WTC11 (cell line): ENCODE data around the gene RPL36. TPM values are rescaled to one million over a fixed set of nuclear protein-coding genes. Genes with fewer than 3 reads are reported as not detected.

ENCODE experiments used
- ATAC-seq: fragments of 200-7000 bp; cut with Tn5 transposase; 2 replicates; pipeline ENCODE4 v1.10.0; 2021; ENCODE audit warnings: mild to moderate bottlenecking, moderate library complexity
- CTCF ChIA-PET: fragments of 300-600 bp; sonication (Branson Sonifier 250); formaldehyde crosslinking; loops from one replicate; lab custom pipeline; 2021; ENCODE audit warnings: antibody characterized with exemption; lab: Charles Lee
- POLR2A ChIA-PET: fragments of 350-600 bp; sonication (Branson Sonifier 250); formaldehyde crosslinking; loops from one replicate; lab custom pipeline; 2021; ENCODE audit warnings: antibody characterized with exemption; lab: Charles Lee
- DNase-seq: peaks from one replicate; pipeline ENCODE4 v3.0.0; 2021; ENCODE audit warnings: low spot score
- H3K27ac Mint-ChIP-seq: 2 replicates; pipeline ENCODE4 v1.8.0; 2021; ENCODE audit warnings: mixed read lengths
- H3K27me3 Mint-ChIP-seq: 2 replicates; pipeline ENCODE4 v1.8.0; 2021; ENCODE audit warnings: low read depth, mild to moderate bottlenecking, moderate library complexity, mixed read lengths
- H3K36me3 Mint-ChIP-seq: 2 replicates; pipeline ENCODE4 v1.8.0; 2021; ENCODE audit warnings: mixed read lengths
- H3K4me1 Mint-ChIP-seq: 2 replicates; pipeline ENCODE4 v1.8.0; 2022; ENCODE audit warnings: mixed read lengths
- H3K4me3 Mint-ChIP-seq: 2 replicates; pipeline ENCODE4 v1.8.0; 2021; ENCODE audit warnings: mild to moderate bottlenecking, moderate library complexity, mixed read lengths
- H3K9me3 Mint-ChIP-seq: 2 replicates; pipeline ENCODE4 v1.8.0; 2021; ENCODE audit warnings: mixed read lengths
- CREM ChIP-seq: sonication (generic); formaldehyde crosslinking; IDR thresholded peaks from 2 replicates; pipeline ENCODE4 v1.8.1; 2022; ENCODE audit warnings: mild to moderate bottlenecking, missing genetic modification reagents, moderate library complexity
- EMX1 ChIP-seq: fragments of 250-450 bp; sonication (Bioruptor Pico); IDR thresholded peaks from 2 replicates; pipeline ENCODE4 v1.8.0; 2021; ENCODE audit warnings: mild to moderate bottlenecking
- GRHL2 ChIP-seq: fragments of 250-450 bp; sonication (Bioruptor Pico); IDR thresholded peaks from 2 replicates; pipeline ENCODE4 v1.8.0; 2022; ENCODE audit warnings: mild to moderate bottlenecking, moderate library complexity; ENCODE audit not compliant: insufficient replicate concordance, severe bottlenecking
- JUN ChIP-seq: sonication (generic); formaldehyde crosslinking; IDR thresholded peaks from 2 replicates; pipeline ENCODE4 v1.8.0; 2023; ENCODE audit warnings: mild to moderate bottlenecking, missing genetic modification reagents
- KAT7 ChIP-seq: sonication (generic); formaldehyde crosslinking; IDR thresholded peaks from 2 replicates; pipeline ENCODE4 v1.8.1; 2023; ENCODE audit warnings: missing genetic modification reagents, mild to moderate bottlenecking, borderline replicate concordance
- MYBL2 ChIP-seq: sonication (generic); formaldehyde crosslinking; IDR thresholded peaks from 2 replicates; pipeline ENCODE4 v1.8.1; 2023; ENCODE audit warnings: mild to moderate bottlenecking, moderate library complexity, missing genetic modification reagents
- NFE2L1 ChIP-seq: sonication (generic); formaldehyde crosslinking; IDR thresholded peaks from 2 replicates; pipeline ENCODE4 v1.8.1; 2023; ENCODE audit warnings: missing genetic modification reagents
- NR3C1 ChIP-seq: sonication (generic); formaldehyde crosslinking; conservative IDR thresholded peaks from 2 replicates; pipeline ENCODE4 v1.8.1; 2023; ENCODE audit warnings: low read depth, mild to moderate bottlenecking, missing genetic modification reagents
- OVOL2 ChIP-seq: fragments of 250-450 bp; sonication (Bioruptor Pico); IDR thresholded peaks from 2 replicates; pipeline ENCODE4 v1.9.0; 2021; ENCODE audit warnings: mild to moderate bottlenecking, borderline replicate concordance
- PRRX2 ChIP-seq: fragments of 250-450 bp; sonication (Bioruptor Pico); IDR thresholded peaks from 2 replicates; pipeline ENCODE4 v1.8.0; 2021; ENCODE audit warnings: mild to moderate bottlenecking
- SMAD4 ChIP-seq: sonication (generic); formaldehyde crosslinking; IDR thresholded peaks from 2 replicates; pipeline ENCODE4 v1.8.0; 2022; ENCODE audit warnings: mild to moderate bottlenecking, missing genetic modification reagents
- SOX15 ChIP-seq: fragments of 250-450 bp; sonication (Bioruptor Pico); IDR thresholded peaks from 2 replicates; pipeline ENCODE4 v1.9.0; 2021; ENCODE audit warnings: mild to moderate bottlenecking
- TEAD1 ChIP-seq: sonication (generic); formaldehyde crosslinking; IDR thresholded peaks from 2 replicates; pipeline ENCODE4 v1.8.0; 2022; ENCODE audit warnings: mild to moderate bottlenecking, missing genetic modification reagents
- ZNF138 ChIP-seq: sonication (generic); formaldehyde crosslinking; conservative IDR thresholded peaks from 2 replicates; pipeline ENCODE4 v1.8.1; 2022; ENCODE audit warnings: mild to moderate bottlenecking, moderate library complexity, missing genetic modification reagents
- ZNF317 ChIP-seq: sonication (generic); formaldehyde crosslinking; IDR thresholded peaks from 2 replicates; pipeline ENCODE4 v1.8.1; 2023; ENCODE audit warnings: low read depth, mild to moderate bottlenecking, moderate library complexity, missing genetic modification reagents, borderline replicate concordance
- ZNF671 ChIP-seq: fragments of 250-450 bp; sonication (Bioruptor Pico); IDR thresholded peaks from 2 replicates; pipeline ENCODE4 v1.8.0; 2021; ENCODE audit warnings: mild to moderate bottlenecking
- total RNA-seq: library from RNA; stranded (reverse); gene quantifications from 3 replicates; pipeline ENCODE4 v1.2.3, GENCODE V29; 2021
- TF ChIP-seq, protein P1 (sequence below): fragments of 250-450 bp; sonication (Bioruptor Pico); IDR thresholded peaks from 2 replicates; pipeline ENCODE4 v1.9.0; 2021; ENCODE audit warnings: mild to moderate bottlenecking
- TF ChIP-seq, protein P2 (sequence below): sonication (generic); formaldehyde crosslinking; IDR thresholded peaks from 2 replicates; pipeline ENCODE4 v1.8.0; 2022; ENCODE audit warnings: mild to moderate bottlenecking, missing genetic modification reagents
- TF ChIP-seq, protein P3 (sequence below): sonication (generic); formaldehyde crosslinking; IDR thresholded peaks from 2 replicates; pipeline ENCODE4 v1.8.1; 2022; ENCODE audit warnings: mild to moderate bottlenecking, moderate library complexity, missing genetic modification reagents
- TF ChIP-seq, protein P4 (sequence below): sonication (generic); formaldehyde crosslinking; IDR thresholded peaks from 2 replicates; pipeline ENCODE4 v1.8.0; 2022; ENCODE audit warnings: mild to moderate bottlenecking, missing genetic modification reagents
- TF ChIP-seq, protein P5 (sequence below): sonication (generic); formaldehyde crosslinking; IDR thresholded peaks from 2 replicates; pipeline ENCODE4 v1.8.1; 2023; ENCODE audit warnings: mild to moderate bottlenecking, moderate library complexity, missing genetic modification reagents
- TF ChIP-seq, protein P6 (sequence below): sonication (generic); formaldehyde crosslinking; IDR thresholded peaks from 2 replicates; pipeline ENCODE4 v1.8.1; 2023; ENCODE audit warnings: mild to moderate bottlenecking, missing genetic modification reagents
- TF ChIP-seq, protein P7 (sequence below): sonication (generic); formaldehyde crosslinking; IDR thresholded peaks from 2 replicates; pipeline ENCODE4 v1.8.1; 2022; ENCODE audit warnings: low read depth, mild to moderate bottlenecking, moderate library complexity, missing genetic modification reagents, borderline replicate concordance
- TF ChIP-seq, protein P8 (sequence below): sonication (generic); formaldehyde crosslinking; IDR thresholded peaks from 2 replicates; pipeline ENCODE4 v1.8.0; 2022; ENCODE audit warnings: mild to moderate bottlenecking, missing genetic modification reagents
- TF ChIP-seq, protein P9 (sequence below): sonication (generic); formaldehyde crosslinking; conservative IDR thresholded peaks from 2 replicates; pipeline ENCODE4 v1.8.1; 2022; ENCODE audit warnings: mild to moderate bottlenecking, missing genetic modification reagents
- TF ChIP-seq, protein P10 (sequence below): fragments of 250-450 bp; sonication (Bioruptor Pico); IDR thresholded peaks from 2 replicates; pipeline ENCODE4 v1.9.0; 2021; ENCODE audit warnings: moderate library complexity, mild to moderate bottlenecking, inconsistent platforms, borderline replicate concordance

The RPL36 gene
- total RNA-seq, 1 experiment from 2014 or later = 1,080 TPM

DNA sequence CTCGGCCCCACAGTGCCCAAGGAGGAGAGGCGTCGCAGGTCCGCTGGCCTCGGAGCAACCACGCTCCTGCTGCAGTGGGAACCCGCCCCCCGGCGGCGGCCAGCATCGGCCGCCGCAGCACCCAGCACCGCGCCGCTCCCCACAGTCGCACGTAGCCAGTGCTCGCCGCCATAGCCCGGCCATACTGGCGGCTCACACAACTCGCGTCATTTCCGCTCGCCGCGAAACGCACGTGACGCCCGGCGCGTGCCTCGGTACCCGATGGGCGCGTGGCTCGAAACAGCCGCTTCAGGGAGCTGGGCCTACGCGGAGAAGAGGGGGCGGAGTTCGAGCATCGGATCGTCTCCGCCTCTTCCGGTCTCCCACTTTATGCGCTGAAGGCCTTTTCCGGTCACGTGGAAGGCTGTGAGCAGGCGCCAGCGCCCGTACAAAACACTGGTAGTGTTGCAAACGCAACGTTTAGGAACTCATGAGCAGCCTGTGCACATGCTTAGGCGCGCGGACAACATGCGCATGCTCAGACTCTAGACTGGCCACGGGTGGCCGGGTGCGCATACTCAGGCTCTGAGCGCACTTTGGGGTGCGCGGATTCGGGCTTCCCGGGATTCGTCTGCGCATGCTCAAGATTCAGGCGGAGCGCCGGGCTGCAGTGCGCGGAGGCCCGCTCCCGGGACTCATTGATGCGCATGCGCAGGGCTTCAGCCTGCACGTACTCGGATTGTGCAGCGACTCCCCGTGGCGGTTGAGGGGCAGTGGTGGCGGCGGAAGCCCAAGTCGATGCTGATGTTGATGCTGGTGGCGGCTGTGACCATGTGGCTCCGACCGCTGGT is 30.1 kb downstream of the RPL36 start, which contains the start of the genes CATSPERD and LONP1:
Gene CATSPERD, plus strand, starts transcription at position 677 of the 830 bp plus-strand sequence. Its CDS starts 101 bp downstream, at position 778.
Gene LONP1, minus strand, starts transcription at position 186 of the 830 bp plus-strand sequence. Its CDS starts 14 bp downstream, at position 172.
- ATAC-seq (peak; percentile 91), DNase-seq (peak; percentile 98)
- peak within 1 kb of the TSS; percentile 98 for H3K27ac Mint-ChIP-seq
- H3K4me3 Mint-ChIP-seq = peak within 1 kb of the TSS; percentile 97
- ChIA-PET POLR2A (interaction anchor here (0.6 to 1.8 kb wide), 8 partner anchors 14 to 236 kb away, joined by 3 to 14 read pairs (median 4); partner anchors contain the start of genes DUS3L, RPL36, SAFB and SAFB2), CTCF (interaction anchor here (0.8 to 3.4 kb wide), 16 partner anchors 8 to 184 kb away, joined by 3 to 27 read pairs (median 3); partner anchors contain the start of genes NDUFA11 and RPL36)
- H3K27me3 Mint-ChIP-seq = peaks cover 5% of the 10 kb centered on the region
- no peaks in the 10 kb centered on the region for H3K9me3 Mint-ChIP-seq
- peaks cover 14% of the 10 kb centered on the region for H3K36me3 Mint-ChIP-seq
- H3K4me1 Mint-ChIP-seq = peaks cover 16% of the 10 kb centered on the region
- TF ChIP-seq, protein P1, sequence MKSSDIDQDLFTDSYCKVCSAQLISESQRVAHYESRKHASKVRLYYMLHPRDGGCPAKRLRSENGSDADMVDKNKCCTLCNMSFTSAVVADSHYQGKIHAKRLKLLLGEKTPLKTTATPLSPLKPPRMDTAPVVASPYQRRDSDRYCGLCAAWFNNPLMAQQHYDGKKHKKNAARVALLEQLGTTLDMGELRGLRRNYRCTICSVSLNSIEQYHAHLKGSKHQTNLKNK = no peak
- TF ChIP-seq GRHL2 (no peak), ZNF138 (CRISPR knock-in tag) (no peak), SMAD4 (CRISPR knock-in tag) (no peak), KAT7 (CRISPR knock-in tag) (peak; percentile 51; the same call in 1 of the 2 replicates), TEAD1 (CRISPR knock-in tag) (peak; percentile 85; the same call in 1 of the 2 replicates), MYBL2 (CRISPR knock-in tag) (peak; percentile 80; the same call in 1 of the 2 replicates), JUN (CRISPR knock-in tag) (no peak), CREM (CRISPR knock-in tag) (peak; percentile 98), ZNF671 (no peak), EMX1 (CRISPR knock-in tag) (no peak), PRRX2 (CRISPR knock-in tag) (no peak), NR3C1 (CRISPR knock-in tag) (no peak), ZNF317 (no peak), SOX15 (CRISPR knock-in tag) (no peak), OVOL2 (CRISPR knock-in tag) (no peak), NFE2L1 (CRISPR knock-in tag) (peak; percentile 60; the same call in 1 of the 2 replicates)
- TF ChIP-seq, protein P2, sequence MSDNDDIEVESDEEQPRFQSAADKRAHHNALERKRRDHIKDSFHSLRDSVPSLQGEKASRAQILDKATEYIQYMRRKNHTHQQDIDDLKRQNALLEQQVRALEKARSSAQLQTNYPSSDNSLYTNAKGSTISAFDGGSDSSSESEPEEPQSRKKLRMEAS = peak; percentile 98
- TF ChIP-seq, protein P3, sequence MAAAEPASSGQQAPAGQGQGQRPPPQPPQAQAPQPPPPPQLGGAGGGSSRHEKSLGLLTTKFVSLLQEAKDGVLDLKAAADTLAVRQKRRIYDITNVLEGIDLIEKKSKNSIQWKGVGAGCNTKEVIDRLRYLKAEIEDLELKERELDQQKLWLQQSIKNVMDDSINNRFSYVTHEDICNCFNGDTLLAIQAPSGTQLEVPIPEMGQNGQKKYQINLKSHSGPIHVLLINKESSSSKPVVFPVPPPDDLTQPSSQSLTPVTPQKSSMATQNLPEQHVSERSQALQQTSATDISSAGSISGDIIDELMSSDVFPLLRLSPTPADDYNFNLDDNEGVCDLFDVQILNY (CRISPR knock-in tag) = peak; percentile 74; the same call in 1 of the 2 replicates
- TF ChIP-seq, protein P4, sequence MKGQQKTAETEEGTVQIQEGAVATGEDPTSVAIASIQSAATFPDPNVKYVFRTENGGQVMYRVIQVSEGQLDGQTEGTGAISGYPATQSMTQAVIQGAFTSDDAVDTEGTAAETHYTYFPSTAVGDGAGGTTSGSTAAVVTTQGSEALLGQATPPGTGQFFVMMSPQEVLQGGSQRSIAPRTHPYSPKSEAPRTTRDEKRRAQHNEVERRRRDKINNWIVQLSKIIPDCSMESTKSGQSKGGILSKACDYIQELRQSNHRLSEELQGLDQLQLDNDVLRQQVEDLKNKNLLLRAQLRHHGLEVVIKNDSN (CRISPR knock-in tag) = peak; percentile 98
- TF ChIP-seq, protein P5, sequence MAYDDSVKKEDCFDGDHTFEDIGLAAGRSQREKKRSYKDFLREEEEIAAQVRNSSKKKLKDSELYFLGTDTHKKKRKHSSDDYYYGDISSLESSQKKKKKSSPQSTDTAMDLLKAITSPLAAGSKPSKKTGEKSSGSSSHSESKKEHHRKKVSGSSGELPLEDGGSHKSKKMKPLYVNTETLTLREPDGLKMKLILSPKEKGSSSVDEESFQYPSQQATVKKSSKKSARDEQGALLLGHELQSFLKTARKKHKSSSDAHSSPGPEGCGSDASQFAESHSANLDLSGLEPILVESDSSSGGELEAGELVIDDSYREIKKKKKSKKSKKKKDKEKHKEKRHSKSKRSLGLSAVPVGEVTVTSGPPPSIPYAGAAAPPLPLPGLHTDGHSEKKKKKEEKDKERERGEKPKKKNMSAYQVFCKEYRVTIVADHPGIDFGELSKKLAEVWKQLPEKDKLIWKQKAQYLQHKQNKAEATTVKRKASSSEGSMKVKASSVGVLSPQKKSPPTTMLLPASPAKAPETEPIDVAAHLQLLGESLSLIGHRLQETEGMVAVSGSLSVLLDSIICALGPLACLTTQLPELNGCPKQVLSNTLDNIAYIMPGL = no peak
- TF ChIP-seq, protein P6, sequence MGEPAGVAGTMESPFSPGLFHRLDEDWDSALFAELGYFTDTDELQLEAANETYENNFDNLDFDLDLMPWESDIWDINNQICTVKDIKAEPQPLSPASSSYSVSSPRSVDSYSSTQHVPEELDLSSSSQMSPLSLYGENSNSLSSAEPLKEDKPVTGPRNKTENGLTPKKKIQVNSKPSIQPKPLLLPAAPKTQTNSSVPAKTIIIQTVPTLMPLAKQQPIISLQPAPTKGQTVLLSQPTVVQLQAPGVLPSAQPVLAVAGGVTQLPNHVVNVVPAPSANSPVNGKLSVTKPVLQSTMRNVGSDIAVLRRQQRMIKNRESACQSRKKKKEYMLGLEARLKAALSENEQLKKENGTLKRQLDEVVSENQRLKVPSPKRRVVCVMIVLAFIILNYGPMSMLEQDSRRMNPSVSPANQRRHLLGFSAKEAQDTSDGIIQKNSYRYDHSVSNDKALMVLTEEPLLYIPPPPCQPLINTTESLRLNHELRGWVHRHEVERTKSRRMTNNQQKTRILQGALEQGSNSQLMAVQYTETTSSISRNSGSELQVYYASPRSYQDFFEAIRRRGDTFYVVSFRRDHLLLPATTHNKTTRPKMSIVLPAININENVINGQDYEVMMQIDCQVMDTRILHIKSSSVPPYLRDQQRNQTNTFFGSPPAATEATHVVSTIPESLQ = no peak; the same call in 1 of the 2 replicates
- TF ChIP-seq, protein P7, sequence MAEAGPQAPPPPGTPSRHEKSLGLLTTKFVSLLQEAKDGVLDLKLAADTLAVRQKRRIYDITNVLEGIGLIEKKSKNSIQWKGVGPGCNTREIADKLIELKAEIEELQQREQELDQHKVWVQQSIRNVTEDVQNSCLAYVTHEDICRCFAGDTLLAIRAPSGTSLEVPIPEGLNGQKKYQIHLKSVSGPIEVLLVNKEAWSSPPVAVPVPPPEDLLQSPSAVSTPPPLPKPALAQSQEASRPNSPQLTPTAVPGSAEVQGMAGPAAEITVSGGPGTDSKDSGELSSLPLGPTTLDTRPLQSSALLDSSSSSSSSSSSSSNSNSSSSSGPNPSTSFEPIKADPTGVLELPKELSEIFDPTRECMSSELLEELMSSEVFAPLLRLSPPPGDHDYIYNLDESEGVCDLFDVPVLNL (CRISPR knock-in tag) = no peak
- TF ChIP-seq, protein P8, sequence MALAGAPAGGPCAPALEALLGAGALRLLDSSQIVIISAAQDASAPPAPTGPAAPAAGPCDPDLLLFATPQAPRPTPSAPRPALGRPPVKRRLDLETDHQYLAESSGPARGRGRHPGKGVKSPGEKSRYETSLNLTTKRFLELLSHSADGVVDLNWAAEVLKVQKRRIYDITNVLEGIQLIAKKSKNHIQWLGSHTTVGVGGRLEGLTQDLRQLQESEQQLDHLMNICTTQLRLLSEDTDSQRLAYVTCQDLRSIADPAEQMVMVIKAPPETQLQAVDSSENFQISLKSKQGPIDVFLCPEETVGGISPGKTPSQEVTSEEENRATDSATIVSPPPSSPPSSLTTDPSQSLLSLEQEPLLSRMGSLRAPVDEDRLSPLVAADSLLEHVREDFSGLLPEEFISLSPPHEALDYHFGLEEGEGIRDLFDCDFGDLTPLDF (CRISPR knock-in tag) = no peak
- TF ChIP-seq, protein P9, sequence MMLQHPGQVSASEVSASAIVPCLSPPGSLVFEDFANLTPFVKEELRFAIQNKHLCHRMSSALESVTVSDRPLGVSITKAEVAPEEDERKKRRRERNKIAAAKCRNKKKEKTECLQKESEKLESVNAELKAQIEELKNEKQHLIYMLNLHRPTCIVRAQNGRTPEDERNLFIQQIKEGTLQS = no peak
- TF ChIP-seq, protein P10, sequence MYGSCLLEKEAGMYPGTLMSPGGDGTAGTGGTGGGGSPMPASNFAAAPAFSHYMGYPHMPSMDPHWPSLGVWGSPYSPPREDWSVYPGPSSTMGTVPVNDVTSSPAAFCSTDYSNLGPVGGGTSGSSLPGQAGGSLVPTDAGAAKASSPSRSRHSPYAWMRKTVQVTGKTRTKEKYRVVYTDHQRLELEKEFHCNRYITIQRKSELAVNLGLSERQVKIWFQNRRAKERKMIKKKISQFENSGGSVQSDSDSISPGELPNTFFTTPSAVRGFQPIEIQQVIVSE = no peak
